HEK293T (cell line): Measurements from ENCODE around the gene ARID4A.

ENCODE experiments used
- ARNT ChIP-seq: fragments of 450-650 bp; IDR thresholded peaks from 2 replicates; pipeline ENCODE4 v1.6.1; 2017; ENCODE audit warnings: mild to moderate bottlenecking
- CTBP1 ChIP-seq: fragments of 450-650 bp; IDR thresholded peaks from 2 replicates; pipeline ENCODE4 v1.6.1; 2016; ENCODE audit warnings: borderline replicate concordance
- ELF4 ChIP-seq: fragments of 450-650 bp; IDR thresholded peaks from 2 replicates; pipeline ENCODE4 v1.6.1; 2017; ENCODE audit warnings: antibody characterized with exemption
- FOXA1 ChIP-seq: fragments of 450-650 bp; IDR thresholded peaks from 2 replicates; pipeline ENCODE4 v1.6.1; 2016; ENCODE audit warnings: mild to moderate bottlenecking
- FOXK2 ChIP-seq: fragments of 450-650 bp; IDR thresholded peaks from 2 replicates; pipeline ENCODE4 v1.6.1; 2016; ENCODE audit warnings: mild to moderate bottlenecking
- FOXM1 ChIP-seq: fragments of 450-650 bp; IDR thresholded peaks from 2 replicates; pipeline ENCODE4 v1.6.1; 2017; ENCODE audit warnings: mild to moderate bottlenecking, borderline replicate concordance
- L3MBTL2 ChIP-seq: fragments of 450-650 bp; conservative IDR thresholded peaks from 2 replicates; pipeline ENCODE4 v1.6.1; 2016; ENCODE audit warnings: mild to moderate bottlenecking
- SUZ12 ChIP-seq: fragments of 450-650 bp; IDR thresholded peaks from 2 replicates; pipeline ENCODE4 v1.6.1; 2016; ENCODE audit warnings: mild to moderate bottlenecking
- TARDBP ChIP-seq: fragments of 450-650 bp; IDR thresholded peaks from 2 replicates; pipeline ENCODE4 v1.6.1; 2016
- ZNF384 ChIP-seq: fragments of 450-650 bp; IDR thresholded peaks from 2 replicates; pipeline ENCODE4 v1.6.1; 2016

DNA sequence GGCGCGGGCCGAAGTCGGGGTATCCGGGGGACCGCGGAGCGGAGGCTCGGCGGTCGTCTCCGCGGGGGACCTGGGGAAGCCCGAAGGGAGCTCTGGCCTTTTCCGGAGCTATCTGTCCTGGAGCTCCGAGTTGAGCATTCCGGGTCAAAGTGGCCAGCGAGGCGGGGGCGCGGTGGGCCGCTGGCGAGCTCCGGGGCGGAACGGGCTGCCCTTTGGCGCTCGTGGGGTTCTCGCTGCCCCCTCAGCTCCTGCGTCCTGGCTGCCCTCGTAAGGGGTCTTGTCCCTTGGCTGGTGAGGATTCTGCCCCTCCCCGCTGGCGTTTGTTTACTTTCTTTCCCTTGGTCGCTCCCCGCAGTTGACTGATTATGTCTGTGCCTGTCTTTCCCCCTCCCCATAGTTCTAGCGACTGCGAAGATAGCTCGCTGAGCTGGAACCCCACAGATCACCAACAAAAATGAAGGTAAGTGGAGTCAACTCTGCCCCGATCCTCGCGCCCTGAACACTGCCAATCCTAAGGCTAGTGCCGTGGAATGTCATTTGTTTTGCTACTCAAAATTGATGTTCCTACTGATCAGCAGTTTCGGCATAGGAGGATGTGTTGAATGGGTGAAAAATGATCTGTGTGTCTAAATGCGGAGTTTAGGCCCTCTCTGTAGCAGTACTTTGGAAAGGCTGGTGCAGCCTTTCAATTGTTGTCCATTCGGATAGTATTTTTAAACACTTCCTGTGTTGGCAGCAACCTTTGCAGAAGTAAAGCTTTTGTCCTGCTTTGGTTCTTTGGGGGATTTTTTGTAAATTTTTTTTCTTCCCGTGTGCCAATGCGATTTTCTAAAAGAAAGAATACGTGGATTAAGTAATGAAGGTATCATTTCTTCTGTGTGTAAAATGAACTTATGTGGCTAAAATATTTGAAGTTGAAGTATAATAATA, 1.3 kb downstream of the ARID4A start:
- no peak for TF ChIP-seq L3MBTL2
- no peak for TF ChIP-seq FOXK2
- TF ChIP-seq SUZ12 = no peak
- no peak for TF ChIP-seq ARNT
- no peak for TF ChIP-seq FOXM1
- no peak for TF ChIP-seq TARDBP
- no peak for TF ChIP-seq ELF4
- TF ChIP-seq CTBP1 = no peak
- TF ChIP-seq FOXA1 = no peak
- no peak for TF ChIP-seq ZNF384
